Muscle of leg (tissue), 11 donors: ENCODE results near the gene MACROD1. TPM values are rescaled to one million over a fixed set of nuclear protein-coding genes. Genes with fewer than 3 reads are reported as not detected.

Source experiments
- DNase-seq: peaks from one replicate; pipeline ENCODE4 v3.0.0; 2013
- H3K27ac ChIP-seq: one replicate; pipeline ENCODE4 v1.5.1; 2013; ENCODE audit warnings: mild to moderate bottlenecking, low read length, control low read depth
- H3K27me3 ChIP-seq: one replicate; pipeline ENCODE4 v1.6.1; 2013; ENCODE audit warnings: low read length; ENCODE audit not compliant: control insufficient read depth, insufficient read depth
- H3K36me3 ChIP-seq: one replicate; pipeline ENCODE4 v1.6.1; 2013; ENCODE audit warnings: low read length; ENCODE audit not compliant: control insufficient read depth, insufficient read depth
- H3K4me1 ChIP-seq: one replicate; pipeline ENCODE4 v1.6.1; 2013; ENCODE audit warnings: low read length; ENCODE audit not compliant: control insufficient read depth, insufficient read depth
- H3K4me3 ChIP-seq: one replicate; pipeline ENCODE4 v1.5.1; 2013; ENCODE audit warnings: low read length, control low read depth
- H3K9me3 ChIP-seq: replicated peaks from 2 replicates; pipeline ENCODE4 v1.6.1; 2013; ENCODE audit warnings: low read depth, low read length; ENCODE audit not compliant: control insufficient read depth
- WGBS: methylation state at CpG from one replicate; pipeline ENCODE4 v1.1.5; 2013; ENCODE audit warnings: missing lambda C conversion rate; ENCODE audit not compliant: insufficient coverage; 5-methylcytosine and 5-hydroxymethylcytosine counted together
- polyA plus RNA-seq, 8 donors: library from polyadenylated mRNA; unstranded; fragments of 120-200 nt; gene quantifications; one replicate each; pipeline versions ENCODE4 v1.2.1 to v1.2.3, GENCODE V29; 2013; ENCODE audit warnings: inconsistent platforms in 1 of 8, low replicate concordance in 1 of 8; ENCODE audit not compliant: insufficient read length in 8 of 8, insufficient read depth in 1 of 8
- total RNA-seq: library from RNA; stranded (reverse); fragments of 120-200 nt; gene quantifications from one replicate; pipeline ENCODE4 v1.2.4, GENCODE V29; 2013

The MACROD1 gene
- total and polyA plus RNA-seq, 9 donors: 46.1 to 107 (median 66.4) TPM

DNA sequence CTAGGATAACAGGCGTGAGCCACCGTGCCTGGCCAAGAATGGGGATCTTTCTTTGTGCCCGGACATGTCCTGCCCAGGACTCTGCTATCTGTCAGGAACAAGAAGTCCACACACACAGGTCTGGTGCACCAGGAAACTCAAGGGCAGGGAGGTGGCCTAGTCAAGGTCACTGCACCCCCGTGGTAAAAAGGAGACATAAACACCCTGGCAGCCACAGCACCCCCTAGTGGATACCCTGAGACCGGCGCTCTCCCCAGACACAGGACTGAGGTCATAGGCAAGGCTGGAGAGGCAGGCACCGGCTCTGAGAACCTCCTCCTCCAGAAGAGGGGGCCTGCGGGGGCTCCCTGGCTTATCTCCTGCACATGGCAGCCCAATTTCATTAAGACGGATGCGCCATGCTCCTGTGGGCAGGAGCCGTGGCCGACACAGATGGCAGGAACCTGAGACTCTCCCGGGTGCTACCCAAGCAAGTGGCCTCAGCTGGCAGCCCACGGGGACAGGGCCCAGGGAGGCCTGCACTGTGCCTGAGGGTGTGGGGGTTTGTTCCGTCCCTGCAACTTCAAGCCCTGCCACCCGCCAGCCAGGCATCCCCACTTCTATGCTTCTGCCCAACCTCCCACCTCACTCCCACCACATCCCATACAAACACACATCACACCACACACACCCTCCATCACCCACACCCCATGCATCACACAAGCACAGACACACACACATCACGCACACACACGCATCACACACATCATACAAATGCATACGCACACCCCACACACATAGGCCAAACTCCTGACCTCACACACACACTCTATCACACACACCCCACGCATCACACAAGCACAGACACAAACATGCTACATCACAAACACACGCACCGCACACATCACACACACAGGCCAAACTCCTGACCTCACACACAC, 19.6 kb downstream of the MACROD1 start:
- Histone ChIP-seq H3K4me3 (no peak overlapping the region), H3K9me3 (no peaks in the 10 kb centered on the region), H3K27ac (no peak overlapping the region), H3K36me3 (peaks cover 6% of the 10 kb centered on the region), H3K4me1 (peaks cover 42% of the 10 kb centered on the region), H3K27me3 (no peaks in the 10 kb centered on the region)
- WGBS: 70% methylated on average over 15 of the region's 22 CpGs
- peak; percentile 32 for DNase-seq

DNA sequence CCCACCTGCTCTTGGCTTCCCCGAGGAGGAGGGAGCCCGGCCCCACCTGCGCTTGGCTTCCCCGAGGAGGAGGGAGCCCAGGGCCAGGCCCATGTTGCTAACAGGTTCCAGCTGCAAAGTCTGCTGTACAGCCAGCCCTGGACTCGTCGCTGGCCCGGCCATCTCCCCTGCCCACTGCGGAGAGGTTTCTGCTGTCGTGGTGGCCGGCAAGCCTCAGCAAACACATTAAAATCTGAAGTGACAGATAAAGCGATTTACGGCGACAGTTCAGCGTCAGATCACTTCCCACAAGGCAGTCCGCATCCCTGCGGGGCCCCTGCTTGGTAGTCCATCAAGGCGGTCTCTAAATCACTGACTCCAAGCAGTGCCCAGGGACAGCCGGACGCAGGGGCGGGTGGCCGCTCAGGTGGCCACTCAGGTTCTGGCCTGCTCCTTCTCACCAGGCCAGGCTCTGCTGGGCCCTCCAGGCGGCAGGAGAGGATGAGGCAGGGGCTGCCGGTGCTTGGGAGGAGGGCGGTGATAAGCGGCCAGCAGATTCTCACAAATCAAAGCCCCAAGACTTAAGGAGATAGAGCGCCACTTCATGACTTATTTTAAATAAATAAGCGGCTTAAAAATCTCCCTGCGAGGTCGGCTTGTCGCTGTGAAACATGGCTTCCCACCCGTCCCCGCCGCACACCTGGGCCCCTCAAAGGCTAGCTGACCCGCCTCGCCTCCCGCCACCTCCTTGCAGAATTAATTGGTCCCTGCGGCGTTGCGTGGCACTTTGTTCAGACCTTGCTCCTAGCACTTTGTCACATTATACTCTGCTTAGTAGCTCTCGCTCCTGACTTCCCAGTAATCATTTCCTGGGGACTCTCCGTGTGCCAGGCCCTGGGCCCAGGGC, 21.1 kb downstream of the MACROD1 start:
- H3K36me3 ChIP-seq: peaks cover 5% of the 10 kb centered on the region
- no peak overlapping the region for H3K27ac ChIP-seq
- H3K9me3 ChIP-seq: no peaks in the 10 kb centered on the region
- DNase-seq: no peak
- H3K4me3 ChIP-seq: no peak overlapping the region
- WGBS: 77% methylated on average over 34 of the region's 41 CpGs
- peaks cover 31% of the 10 kb centered on the region for H3K4me1 ChIP-seq
- H3K27me3 ChIP-seq: no peaks in the 10 kb centered on the region

DNA sequence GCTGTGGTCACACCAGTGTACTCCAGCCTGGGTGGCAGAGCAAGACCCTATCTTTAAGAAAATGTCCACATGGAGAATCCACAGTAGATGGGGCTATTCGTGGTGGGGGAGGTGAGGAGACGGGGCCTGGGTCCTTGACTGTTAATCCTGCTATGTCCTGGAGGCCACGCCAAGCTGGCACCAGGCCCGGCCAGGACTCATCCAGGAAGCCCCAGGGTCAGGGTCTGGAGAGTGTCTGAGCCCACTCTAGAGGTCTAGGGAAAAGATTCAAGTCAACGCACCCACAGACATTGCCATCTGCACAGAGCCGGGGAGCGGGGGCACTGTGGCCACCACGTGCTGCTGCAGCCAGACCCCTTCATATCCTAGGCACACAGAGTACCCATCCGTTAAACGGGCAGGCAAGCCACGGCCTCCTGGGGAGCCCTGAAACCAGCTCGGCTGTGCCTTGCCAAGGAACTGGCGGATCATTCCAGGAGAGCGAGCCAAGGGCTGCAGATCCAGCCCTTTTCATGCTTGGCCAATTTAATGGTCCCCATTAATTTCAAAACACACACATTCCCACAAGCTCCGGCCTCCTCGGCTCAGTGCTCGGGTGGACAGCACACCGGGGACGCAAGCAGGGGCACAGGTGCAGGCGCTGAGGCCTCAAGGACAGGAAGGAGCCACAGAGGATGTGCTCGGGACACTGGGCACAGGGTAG, 24.7 kb downstream of the MACROD1 start:
- Histone ChIP-seq H3K27ac (no peak overlapping the region), H3K4me1 (peaks cover 17% of the 10 kb centered on the region), H3K4me3 (no peak overlapping the region), H3K36me3 (peaks cover 3% of the 10 kb centered on the region), H3K27me3 (no peaks in the 10 kb centered on the region), H3K9me3 (no peaks in the 10 kb centered on the region)
- DNase-seq: peak; percentile 36
- 58% methylated on average over 19 of the region's 21 CpGs for WGBS

DNA sequence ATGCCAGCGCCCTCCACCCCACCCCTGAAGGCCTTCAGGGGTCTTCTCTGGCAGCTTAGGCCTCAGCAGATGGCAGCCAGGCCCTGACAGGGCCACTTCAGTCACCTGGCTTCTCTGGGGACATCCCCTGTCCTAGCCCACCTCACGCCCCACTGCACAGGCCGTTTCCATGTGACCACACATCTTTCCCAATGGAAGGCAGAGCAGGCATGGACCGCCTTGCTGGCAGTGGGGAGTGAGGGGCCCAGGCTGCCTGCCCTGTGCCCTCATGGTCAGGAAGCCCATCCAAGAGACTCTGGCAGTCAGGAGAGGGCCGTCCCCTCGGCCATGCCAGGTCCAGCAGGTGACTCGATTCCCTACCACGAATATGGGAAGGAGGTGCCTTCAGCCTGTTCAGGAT, 25.8 kb downstream of the MACROD1 start:
- H3K36me3 ChIP-seq: peaks cover 3% of the 10 kb centered on the region
- WGBS: 84% methylated on average over 8 of the region's 8 CpGs
- peaks cover 23% of the 10 kb centered on the region for H3K4me1 ChIP-seq

DNA sequence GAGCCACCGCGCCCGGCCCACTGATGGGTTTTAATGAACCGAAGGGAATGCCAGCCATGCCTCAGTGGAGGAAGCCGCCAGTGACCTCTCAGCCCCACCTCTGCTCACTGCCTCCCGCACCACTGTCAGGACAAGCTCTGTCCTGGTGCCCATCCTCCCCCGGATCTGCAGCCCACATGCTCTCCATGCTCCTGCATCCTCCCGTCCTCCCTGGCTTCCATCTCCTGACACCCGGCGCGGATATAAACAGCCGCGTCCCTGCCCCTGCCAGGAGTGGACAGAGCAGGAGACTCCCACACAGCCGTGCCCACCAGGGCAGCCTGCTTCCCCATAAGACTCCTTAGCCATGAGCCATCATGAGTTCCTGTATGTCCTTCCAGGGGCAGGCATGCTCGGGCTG, 26.9 kb downstream of the MACROD1 start:
- Histone ChIP-seq H3K27ac (no peak overlapping the region), H3K4me1 (peaks cover 29% of the 10 kb centered on the region), H3K9me3 (no peaks in the 10 kb centered on the region), H3K4me3 (no peak overlapping the region), H3K36me3 (peaks cover 3% of the 10 kb centered on the region), H3K27me3 (no peaks in the 10 kb centered on the region)
- 71% methylated on average over 13 of the region's 15 CpGs for WGBS
- no peak for DNase-seq

More for the DNA sequence above, 25.8 kb downstream of the MACROD1 start:
- Histone ChIP-seq H3K4me3 (no peak overlapping the region), H3K9me3 (no peaks in the 10 kb centered on the region), H3K27ac (no peak overlapping the region), H3K27me3 (no peaks in the 10 kb centered on the region)
- DNase-seq: no peak

DNA sequence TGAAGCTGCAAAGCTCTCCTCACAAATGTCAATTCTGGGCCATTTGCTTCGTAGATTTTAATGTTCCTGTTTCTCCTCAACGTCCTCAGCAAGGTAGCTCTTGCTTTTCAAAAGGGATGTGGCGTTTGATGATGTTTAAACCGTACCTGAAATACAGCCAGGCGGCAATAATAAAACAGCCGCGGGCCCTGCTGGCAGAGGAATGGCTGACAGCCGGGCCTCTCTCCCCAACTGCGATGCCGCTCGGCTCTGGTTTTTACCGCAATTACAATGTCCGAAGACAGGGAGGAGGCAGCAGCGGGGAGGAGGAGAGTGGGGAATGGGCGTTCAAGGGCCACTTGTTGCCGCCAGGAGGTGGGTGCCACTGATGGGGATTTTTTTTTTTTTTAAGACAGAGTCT, 27.5 kb downstream of the MACROD1 start:
- no peak for DNase-seq
- Histone ChIP-seq H3K36me3 (peaks cover 3% of the 10 kb centered on the region), H3K9me3 (no peaks in the 10 kb centered on the region), H3K27me3 (no peaks in the 10 kb centered on the region), H3K4me3 (no peak overlapping the region), H3K4me1 (peaks cover 35% of the 10 kb centered on the region), H3K27ac (no peak overlapping the region)
- 70% methylated on average over 13 of the region's 16 CpGs for WGBS

DNA sequence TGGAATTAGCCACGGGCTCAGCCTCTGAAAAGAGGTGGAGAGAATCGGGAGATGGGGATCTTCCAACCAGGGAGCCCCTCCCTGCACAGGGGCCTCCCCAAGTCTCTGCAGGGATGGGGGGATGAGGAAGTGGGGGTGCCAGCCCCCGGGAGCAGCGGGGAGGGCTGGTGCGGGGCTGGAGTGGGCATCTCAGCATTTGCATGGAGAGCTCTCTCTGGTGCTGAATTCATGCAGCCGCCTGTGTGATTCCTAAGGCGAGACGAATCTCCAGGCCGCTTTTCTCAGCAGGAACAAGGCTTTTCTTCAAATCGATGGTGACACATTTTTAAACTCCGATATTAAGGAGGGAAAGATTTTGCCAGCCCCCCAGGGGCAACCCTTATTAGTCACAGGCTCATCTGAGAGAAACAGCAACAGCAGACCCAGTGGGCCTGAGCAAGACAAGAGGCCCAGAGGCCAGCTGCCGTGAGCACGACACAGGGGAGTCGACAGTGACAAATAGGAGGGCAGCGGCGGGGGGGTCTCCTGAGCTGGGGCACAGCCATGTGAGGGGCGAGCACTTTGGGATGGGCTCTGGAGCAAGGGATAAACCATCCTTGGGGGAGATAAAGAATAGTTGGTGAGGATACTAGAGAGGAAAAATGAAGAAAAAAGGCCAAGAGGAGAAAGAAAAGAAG, 29.0 kb downstream of the MACROD1 start:
- Histone ChIP-seq H3K4me3 (no peak overlapping the region), H3K4me1 (peaks cover 50% of the 10 kb centered on the region), H3K36me3 (peaks cover 3% of the 10 kb centered on the region), H3K27me3 (no peaks in the 10 kb centered on the region), H3K27ac (no peak overlapping the region), H3K9me3 (no peaks in the 10 kb centered on the region)
- WGBS: 43% methylated on average over 9 of the region's 17 CpGs
- DNase-seq: no peak

DNA sequence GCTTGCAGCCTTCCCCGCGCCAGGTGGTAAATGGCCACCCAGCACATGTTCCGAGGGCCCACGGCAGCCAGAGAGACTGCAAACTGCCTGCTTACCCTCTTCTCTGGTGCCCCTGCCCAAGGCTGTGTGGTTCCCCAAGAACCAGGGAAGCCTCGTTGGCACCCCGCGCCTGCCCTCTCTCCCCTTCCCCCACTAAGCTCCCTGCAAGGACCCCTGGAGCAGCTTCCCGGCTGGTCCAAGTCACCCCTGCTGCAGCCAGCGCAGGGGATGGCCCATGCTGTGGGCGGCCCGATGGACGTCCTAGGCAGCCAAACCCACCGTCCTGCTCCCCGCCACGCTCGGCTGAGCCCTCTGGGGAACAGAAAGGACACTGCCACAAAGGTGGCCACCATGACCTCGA, 30.2 kb downstream of the MACROD1 start:
- no peak for DNase-seq
- peaks cover 3% of the 10 kb centered on the region for H3K36me3 ChIP-seq
- no peaks in the 10 kb centered on the region for H3K27me3 ChIP-seq
- H3K27ac ChIP-seq: no peak overlapping the region
- H3K9me3 ChIP-seq: no peaks in the 10 kb centered on the region
- peaks cover 52% of the 10 kb centered on the region for H3K4me1 ChIP-seq
- 66% methylated on average over 9 of the region's 17 CpGs for WGBS
- H3K4me3 ChIP-seq: no peak overlapping the region

GRCh38 chr11:64134963-64135362, 30.9 kb downstream of the MACROD1 start:
- H3K36me3 ChIP-seq: no peaks in the 10 kb centered on the region
- no peaks in the 10 kb centered on the region for H3K27me3 ChIP-seq
- H3K9me3 ChIP-seq: no peaks in the 10 kb centered on the region
- no peak overlapping the region for H3K4me3 ChIP-seq
- peaks cover 57% of the 10 kb centered on the region for H3K4me1 ChIP-seq
- DNase-seq: no peak
- no peak overlapping the region for H3K27ac ChIP-seq
- 76% methylated on average over 8 of the region's 8 CpGs for WGBS
